H54 (cell line): ENCODE measurements around the gene RNU6-7.

Experiments
- DNase-seq: peaks from one replicate; pipeline ENCODE4 v3.0.0; 2011; ENCODE audit warnings: low spot score, mixed read lengths; ENCODE audit not compliant: insufficient read length
- FAIRE-seq: peaks from 3 replicates; lab custom pipeline; 2011; peaks lifted over from hg19 to GRCh38; lab: Jason Lieb, UNC
- POLR2A ChIP-seq: IDR thresholded peaks from 2 replicates; pipeline ENCODE4 v1.6.1; 2011; ENCODE audit warnings: low read depth, mild to moderate bottlenecking, low read length

RNU6-7 gene

GRCh38 chr14:32224737-32225377 lies 23.0 kb downstream of the RNU6-7 start:
- FAIRE-seq: peak; percentile 93
- no peak for DNase-seq
- no peak for TF ChIP-seq POLR2A

- TF ChIP-seq POLR2A: no peak
- FAIRE-seq: no peak
- no peak for DNase-seq
Measured at GRCh38 chr14:32225378-32225920, 23.6 kb downstream of the RNU6-7 start.

- DNase-seq (no peak), FAIRE-seq (no peak)
- no peak for TF ChIP-seq POLR2A
Measured at GRCh38 chr14:32226056-32226455, 24.2 kb downstream of the RNU6-7 start.

GRCh38 chr14:32230181-32230580 lies 28.3 kb downstream of the RNU6-7 start:
- DNase-seq (peak; percentile 12), FAIRE-seq (peak; percentile 81)
- TF ChIP-seq POLR2A: no peak

GRCh38 chr14:32230695-32231280 lies 28.9 kb downstream of the RNU6-7 start:
- DNase-seq (peak; percentile 22), FAIRE-seq (no peak)
- no peak for TF ChIP-seq POLR2A

GRCh38 chr14:32232481-32232880 lies 30.6 kb downstream of the RNU6-7 start:
- TF ChIP-seq POLR2A: no peak
- DNase-seq: no peak
- FAIRE-seq: no peak

GRCh38 chr14:32233260-32233659 lies 31.4 kb downstream of the RNU6-7 start:
- FAIRE-seq (no peak), DNase-seq (no peak)
- TF ChIP-seq POLR2A: no peak

- DNase-seq (no peak), FAIRE-seq (no peak)
- TF ChIP-seq POLR2A: no peak
Measured at GRCh38 chr14:32244404-32244803, 42.6 kb downstream of the RNU6-7 start.

- FAIRE-seq (no peak), DNase-seq (no peak)
- no peak for TF ChIP-seq POLR2A
Measured at GRCh38 chr14:32246751-32247150, 44.9 kb downstream of the RNU6-7 start.

GRCh38 chr14:32249371-32249770 lies 47.5 kb downstream of the RNU6-7 start:
- TF ChIP-seq POLR2A: no peak
- FAIRE-seq: no peak
- no peak for DNase-seq

- DNase-seq (no peak), FAIRE-seq (no peak)
- no peak for TF ChIP-seq POLR2A
Measured at GRCh38 chr14:32249780-32250179, 47.9 kb downstream of the RNU6-7 start.

- DNase-seq (no peak), FAIRE-seq (no peak)
- TF ChIP-seq POLR2A: no peak
Measured at GRCh38 chr14:32250681-32251080, 48.8 kb downstream of the RNU6-7 start.

GRCh38 chr14:32251530-32251929 lies 49.7 kb downstream of the RNU6-7 start:
- no peak for TF ChIP-seq POLR2A
- DNase-seq (no peak), FAIRE-seq (no peak)
